GM12891 (cell line): ENCODE results near the gene AMDHD2.

Experiments used
- POLR2AphosphoS5 ChIP-seq: IDR thresholded peaks from 2 replicates; pipeline ENCODE4 v1.6.1; 2011; ENCODE audit warnings: low read depth, low read length, control low read depth
- POU2F2 ChIP-seq: IDR thresholded peaks from 2 replicates; pipeline ENCODE4 v1.6.1; 2011; ENCODE audit warnings: low read depth, mild to moderate bottlenecking, control low read depth, low read length, moderate library complexity
- TAF1 ChIP-seq: IDR thresholded peaks from 2 replicates; pipeline ENCODE4 v1.6.1; 2011; ENCODE audit warnings: low read depth, low read length, control low read depth

DNA sequence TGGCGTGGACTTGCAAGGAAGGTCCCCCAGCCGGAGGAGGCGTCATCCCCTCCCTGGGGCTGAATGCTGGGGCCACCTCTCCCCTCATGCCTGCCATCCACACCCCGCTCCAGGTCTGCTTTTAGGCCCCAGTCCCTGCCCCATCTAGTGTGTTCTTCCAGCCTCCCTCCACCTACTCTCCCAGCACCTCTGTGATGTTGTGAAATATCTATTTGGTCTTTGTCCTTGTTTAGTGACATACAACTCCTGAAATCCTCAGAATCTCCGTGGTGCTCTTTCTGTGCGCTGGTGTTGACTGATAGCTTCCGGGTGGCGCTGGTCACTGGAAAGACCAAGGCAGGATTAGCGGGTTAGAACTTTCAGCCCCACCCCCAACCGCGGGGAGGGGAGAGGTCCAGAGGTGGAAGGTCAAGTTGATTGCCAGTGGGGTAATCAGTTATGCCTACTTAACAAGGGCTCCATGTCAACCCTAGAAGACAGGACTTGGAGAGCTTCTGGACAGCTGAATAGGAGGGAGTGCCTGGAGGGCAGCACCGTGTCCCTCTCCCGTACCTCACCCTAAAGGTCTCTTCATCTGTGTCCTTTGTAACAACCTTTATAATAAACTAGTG, 35.2 kb upstream of the AMDHD2 start:
- TF ChIP-seq TAF1, result no peak
- no peak for TF ChIP-seq POLR2AphosphoS5
- no peak for TF ChIP-seq POU2F2
